CD4-positive, alpha-beta T cell (primary cell): Measurements from ENCODE around the gene SLC2A1. TPM values are rescaled to one million over a fixed set of nuclear protein-coding genes. Genes with fewer than 3 reads are reported as not detected.

Source experiments
- ATAC-seq: fragments of 200-7000 bp; cut with Tn5 transposase; one replicate; pipeline ENCODE4 v1.10.0; 2022; ENCODE audit warnings: mild to moderate bottlenecking; ENCODE audit not compliant: poor library complexity
- CTCF ChIA-PET: fragments of 350-600 bp; sonication (Branson Sonifier 250); formaldehyde crosslinking; loops from one replicate; lab custom pipeline; 2021; ENCODE audit warnings: antibody characterized with exemption, inconsistent platforms; lab: Charles Lee
- POLR2A ChIA-PET: fragments of 350-600 bp; sonication (Branson Sonifier 250); formaldehyde crosslinking; loops from one replicate; lab custom pipeline; 2021; ENCODE audit warnings: antibody characterized with exemption, inconsistent platforms; lab: Charles Lee
- DNase-seq, 14 experiments: peaks; one replicate each; pipeline ENCODE4 v3.0.0-alpha.2; 2013 to 2020; ENCODE audit warnings: mixed read lengths in 2 of 14
- H3K27ac ChIP-seq, 2 donors: one replicate each; pipeline versions ENCODE4 v1.5.1 to v1.7.0; 2013; ENCODE audit warnings: low read length in 2 of 2, low read depth in 1 of 2, mild to moderate bottlenecking in 1 of 2
- H3K27me3 ChIP-seq, 2 experiments: 1 replicate in 1 of 2; 2 replicates in 1 of 2; pipeline versions ENCODE4 v1.6.1 to v1.7.0; 2013; ENCODE audit warnings: low read length in 2 of 2, control low read depth in 1 of 2, mild to moderate bottlenecking in 1 of 2, moderate library complexity in 1 of 2; ENCODE audit not compliant: insufficient read depth in 2 of 2, control insufficient read depth in 1 of 2
- H3K36me3 ChIP-seq: one replicate; pipeline ENCODE4 v1.6.1; 2013; ENCODE audit warnings: low read length, control low read depth; ENCODE audit not compliant: insufficient read depth
- H3K4me1 ChIP-seq: one replicate; pipeline ENCODE4 v1.6.1; 2013; ENCODE audit warnings: low read length, control low read depth; ENCODE audit not compliant: insufficient read depth
- H3K4me3 ChIP-seq: one replicate; pipeline ENCODE4 v1.5.1; 2013; ENCODE audit warnings: mild to moderate bottlenecking, low read length, moderate library complexity
- H3K9me3 ChIP-seq, 2 experiments: 1 replicate in 1 of 2; 2 replicates in 1 of 2; pipeline versions ENCODE4 v1.6.1 to v1.7.0; 2013; ENCODE audit warnings: low read length in 2 of 2, mild to moderate bottlenecking in 2 of 2, control low read depth in 1 of 2, moderate library complexity in 1 of 2; ENCODE audit not compliant: control insufficient read depth in 1 of 2, insufficient read depth in 1 of 2
- H3K27ac Mint-ChIP-seq: one replicate; pipeline ENCODE4 v1.8.0; 2020; ENCODE audit warnings: mixed read lengths
- H3K27me3 Mint-ChIP-seq: one replicate; pipeline ENCODE4 v1.8.0; 2021; ENCODE audit warnings: mixed read lengths
- H3K36me3 Mint-ChIP-seq: one replicate; pipeline ENCODE4 v1.8.0; 2021; ENCODE audit warnings: low read depth, mixed read lengths
- H3K4me1 Mint-ChIP-seq: one replicate; pipeline ENCODE4 v1.8.0; 2021; ENCODE audit warnings: low read depth, mixed read lengths
- H3K4me3 Mint-ChIP-seq: one replicate; pipeline ENCODE4 v1.8.0; 2020; ENCODE audit warnings: mild to moderate bottlenecking, mixed read lengths
- H3K9me3 Mint-ChIP-seq: one replicate; pipeline ENCODE4 v1.8.0; 2020; ENCODE audit warnings: mixed read lengths
- CTCF ChIP-seq: fragments of 200-600 bp; IDR thresholded peaks from one replicate; pipeline ENCODE4 v1.8.0; 2022; ENCODE audit warnings: antibody characterized with exemption, mild to moderate bottlenecking
- intact Hi-C, 2 experiments: fragments of 100-400 bp; cut with DNase I in 1 of 2; cut with micrococcal nuclease in 1 of 2; formaldehyde crosslinking; loops; one replicate each; pipeline versions ENCODE4 v1.15.1 to v1.9.0; 2023 to 2025; cut with DNase I, micrococcal nuclease
- total RNA-seq, 174 experiments: library from RNA in 2 of 174; stranded (reverse) in 2 of 174; gene quantifications; one replicate each; pipeline ENCODE4 v1.2.3 and lab custom pipeline; 2021 to 2026

The SLC2A1 gene
- total RNA-seq, 2 experiments from 2014 or later = 78.6 to 80.9 TPM

GRCh38 chr1:42968654-42969053 is 10.0 kb upstream of the SLC2A1 start:
- Histone ChIP-seq H3K4me1 (no peaks in the 10 kb centered on the region), H3K9me3 (no peaks in the 10 kb centered on the region), H3K36me3 (no peaks in the 10 kb centered on the region), H3K27ac (no peak overlapping the region), H3K4me3 (no peak overlapping the region), H3K27me3 (no peaks in the 10 kb centered on the region)
- no peak for ATAC-seq
- POLR2A ChIA-PET = no interaction called here
- CTCF ChIA-PET = interaction anchor here (0.8 kb wide), 1 partner anchor 46 kb away, joined by 3 read pairs; no protein-coding TSS in a partner anchor
- H3K4me3 Mint-ChIP-seq = no peak overlapping the region
- H3K27ac Mint-ChIP-seq = no peak overlapping the region
- DNase-seq = no peak
- no peaks in the 10 kb centered on the region for H3K9me3 Mint-ChIP-seq
- no peaks in the 10 kb centered on the region for H3K27me3 Mint-ChIP-seq
- no peaks in the 10 kb centered on the region for H3K36me3 Mint-ChIP-seq
- intact Hi-C loops = no loop called here
- no peak for TF ChIP-seq CTCF
- H3K4me1 Mint-ChIP-seq = peaks cover 1% of the 10 kb centered on the region

DNA sequence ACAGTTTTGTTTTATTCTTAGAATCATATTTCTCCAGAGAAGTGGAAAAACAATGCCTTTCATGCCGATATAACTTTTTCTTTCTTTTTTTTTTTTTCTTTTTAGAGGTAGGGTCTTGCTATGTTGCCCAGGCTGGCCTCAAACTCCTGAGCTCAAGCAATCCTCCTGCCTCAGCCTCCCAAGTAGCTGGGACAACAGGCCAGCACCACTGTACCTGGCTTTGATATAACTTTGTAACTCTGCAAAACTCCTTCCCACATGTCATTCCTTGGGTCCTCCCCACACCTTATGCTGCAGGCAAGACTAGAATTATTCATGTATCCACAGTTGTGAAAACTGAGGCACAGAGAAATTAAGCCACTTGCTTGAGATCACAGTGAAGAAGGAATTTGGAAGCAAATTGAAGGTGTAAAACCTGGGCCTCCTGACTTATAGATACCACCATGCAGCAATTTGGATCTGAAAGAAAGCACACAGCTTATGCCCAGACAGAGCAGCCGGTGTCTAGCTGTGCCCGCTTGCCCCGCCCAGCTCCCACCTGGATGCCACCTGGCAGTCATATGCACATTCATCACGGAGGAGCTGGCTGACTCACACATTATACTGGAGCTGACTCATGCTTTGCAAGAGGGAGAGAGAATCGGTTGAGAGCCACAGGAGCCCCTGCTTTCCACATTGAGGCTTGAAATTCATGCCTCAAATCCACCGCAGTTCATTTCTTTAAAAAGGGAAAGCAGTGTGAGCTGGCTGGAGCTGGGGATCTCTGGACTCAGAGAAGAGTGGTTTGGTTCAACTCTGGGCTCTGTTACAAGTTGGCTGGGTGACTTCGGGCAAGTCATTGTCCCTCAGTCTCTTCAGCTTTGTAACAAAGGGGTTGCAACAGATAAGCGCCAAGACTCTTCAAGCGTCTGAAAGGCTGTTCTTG is 8.3 kb upstream of the SLC2A1 start:
- no peak overlapping the region for H3K4me3 Mint-ChIP-seq

GRCh38 chr1:42965378-42965777 is 6.7 kb upstream of the SLC2A1 start:
- H3K27ac ChIP-seq = no peak overlapping the region
- H3K9me3 Mint-ChIP-seq = no peaks in the 10 kb centered on the region
- H3K4me3 Mint-ChIP-seq = no peak overlapping the region
- H3K4me1 ChIP-seq = peaks cover 5% of the 10 kb centered on the region
- DNase-seq = no peak
- no peaks in the 10 kb centered on the region for H3K36me3 ChIP-seq
- no peaks in the 10 kb centered on the region for H3K27me3 ChIP-seq
- no peaks in the 10 kb centered on the region for H3K9me3 ChIP-seq
- intact Hi-C loops = no loop called here
- H3K27ac Mint-ChIP-seq = no peak overlapping the region
- ChIA-PET CTCF (interaction anchor here (1.1 to 1.5 kb wide), 2 partner anchors 43 to 52 kb away, joined by 5 read pairs; no protein-coding TSS in a partner anchor), POLR2A (interaction anchor here (0.7 kb wide), 1 partner anchor 18 kb away, joined by 3 read pairs; no protein-coding TSS in a partner anchor)
- no peak for ATAC-seq
- no peaks in the 10 kb centered on the region for H3K36me3 Mint-ChIP-seq
- TF ChIP-seq CTCF = no peak
- peaks cover 15% of the 10 kb centered on the region for H3K4me1 Mint-ChIP-seq
- no peak overlapping the region for H3K4me3 ChIP-seq
- H3K27me3 Mint-ChIP-seq = no peaks in the 10 kb centered on the region

More for the DNA sequence above, 8.3 kb upstream of the SLC2A1 start:
- ATAC-seq (no peak), DNase-seq (no peak)
- no peaks in the 10 kb centered on the region for H3K27me3 Mint-ChIP-seq
- Histone ChIP-seq H3K9me3 (no peaks in the 10 kb centered on the region), H3K27ac (no peak overlapping the region), H3K4me1 (peaks cover 5% of the 10 kb centered on the region), H3K27me3 (no peaks in the 10 kb centered on the region), H3K36me3 (no peaks in the 10 kb centered on the region), H3K4me3 (no peak overlapping the region)
- H3K27ac Mint-ChIP-seq = no peak overlapping the region
- no peaks in the 10 kb centered on the region for H3K36me3 Mint-ChIP-seq
- no peaks in the 10 kb centered on the region for H3K9me3 Mint-ChIP-seq
- H3K4me1 Mint-ChIP-seq = peaks cover 5% of the 10 kb centered on the region
- no peak for TF ChIP-seq CTCF
- POLR2A ChIA-PET = no interaction called here
- CTCF ChIA-PET = interaction anchor here (1.5 kb wide), 1 partner anchor 44 kb away, joined by 5 read pairs; no protein-coding TSS in a partner anchor
- intact Hi-C loops = no loop called here
